ENCODE data around the gene CDC42EP4.

GRCh38 chr17:73351764-73352163 lies 40.0 kb upstream of the CDC42EP4 start:
- TF ChIP-seq CTCF (IDR thresholded peaks at IDR 0.05; ENCODE audit: poor library complexity) = no peak
- no peak for TF ChIP-seq EZH2 (IDR thresholded peaks at IDR 0.05; ENCODE audit: borderline replicate concordance)
- TF ChIP-seq EZH2phosphoT487 (IDR thresholded peaks at IDR 0.05; ENCODE audit: low read depth, severe bottlenecking, unreplicated experiment) = no peak
